CD4-positive, alpha-beta memory T cell (primary cell): ENCODE results near the gene ZNF248. TPM values are rescaled to one million over a fixed set of nuclear protein-coding genes. Genes with fewer than 3 reads are reported as not detected.

Experiments
- polyA plus RNA-seq, 2 donors: library from polyadenylated mRNA; unstranded; fragments of 300-500 nt; fragmentation: Illumina TruSeq; gene quantifications; one replicate each; pipeline ENCODE4 v1.2.3, GENCODE V29; 2021
- total RNA-seq, 2 experiments: library from RNA; stranded (reverse); gene quantifications; one replicate each; pipeline ENCODE4 v1.2.3, GENCODE V29; 2021

Gene ZNF248
- total and polyA plus RNA-seq, 4 experiments from 2014 or later = 5.4 to 18.7 (median 13.2) TPM

Other genes with a start within 250 kb of the ZNF248 start
- 10 to 100 TPM; 13.6 to 14.7 TPM for gene ZNF25, start 119.0 kb upstream of the ZNF248 start, total RNA-seq
- 1 to 10 TPM; 6.1 to 6.6 TPM for gene ZNF25, start 119.0 kb upstream of the ZNF248 start, polyA plus RNA-seq
- gene ZNF33A, start 153.1 kb upstream of the ZNF248 start, total RNA-seq = 10 to 100 TPM; 69.0 to 71.4 TPM
- gene ZNF33A, start 153.1 kb upstream of the ZNF248 start, polyA plus RNA-seq = 10 to 100 TPM; 14.3 to 27.2 TPM
- gene ZNF37A, start 236.7 kb upstream of the ZNF248 start, total RNA-seq = 10 to 100 TPM; 22.8 to 27.1 TPM
- 1 to 10 TPM; 2.0 to 4.4 TPM for gene ZNF37A, start 236.7 kb upstream of the ZNF248 start, polyA plus RNA-seq